OCI-LY3 (cell line): ENCODE measurements around the gene EFR3B.

ENCODE experiments used
- H2AFZ ChIP-seq: fragments of 200-600, 300-600 bp; shearing (Covaris generic); 2 replicates; pipeline ENCODE4 v1.6.0; 2014; ENCODE audit warnings: antibody characterized with exemption, low read depth, low read length
- H3K27ac ChIP-seq: fragments of 200-600, 300-600 bp; sonication (generic); 2 replicates; pipeline ENCODE4 v1.5.1; 2014; ENCODE audit warnings: mild to moderate bottlenecking, low read length, moderate library complexity, mixed read lengths
- H3K27me3 ChIP-seq: fragments of 200-600, 300-600 bp; sonication (generic); 2 replicates; pipeline ENCODE4 v1.6.1; 2014; ENCODE audit warnings: low read depth, low read length, mixed read lengths
- H3K36me3 ChIP-seq: fragments of 200-600, 300-600 bp; sonication (generic); replicated peaks from 2 replicates; pipeline ENCODE3; 2014; ENCODE audit warnings: low read depth, low read length, mixed read lengths
- H3K4me1 ChIP-seq: fragments of 300-600, 200-600 bp; sonication (generic); 2 replicates; pipeline ENCODE4 v1.6.1; 2014; ENCODE audit warnings: low read length, mixed read lengths
- H3K4me2 ChIP-seq: fragments of 200-600, 300-600 bp; sonication (generic); 2 replicates; pipeline ENCODE4 v1.6.1; 2014; ENCODE audit warnings: low read length, mixed read lengths
- H3K4me3 ChIP-seq: fragments of 300-600, 200-600 bp; sonication (generic); 2 replicates; pipeline ENCODE4 v1.5.1; 2014; ENCODE audit warnings: antibody characterized with exemption, mild to moderate bottlenecking, low read length, moderate library complexity
- H3K79me2 ChIP-seq: fragments of 300-600, 200-600 bp; shearing (Covaris generic); 2 replicates; pipeline ENCODE4 v1.6.1; 2014; ENCODE audit warnings: mild to moderate bottlenecking, low read length, mixed read lengths
- H3K9ac ChIP-seq: fragments of 300-600, 200-600 bp; shearing (Covaris generic); 2 replicates; pipeline ENCODE4 v1.6.0; 2014; ENCODE audit warnings: mild to moderate bottlenecking, low read length, moderate library complexity
- H3K9me3 ChIP-seq: fragments of 200-600, 300-600 bp; shearing (Covaris generic); 2 replicates; pipeline ENCODE4 v1.6.1; 2014; ENCODE audit warnings: low read length, mixed read lengths; ENCODE audit not compliant: insufficient read depth
- H4K20me1 ChIP-seq: fragments of 200-600, 300-600 bp; sonication (generic); 2 replicates; pipeline ENCODE4 v1.6.1; 2016; ENCODE audit warnings: low read length, mixed read lengths; ENCODE audit not compliant: insufficient read depth
- EZH2phosphoT487 ChIP-seq: fragments of 200-600 bp; shearing (Covaris generic); IDR thresholded peaks from 2 replicates; pipeline ENCODE4 v1.6.1; 2018; ENCODE audit warnings: antibody characterized with exemption, mixed run types, low read depth
- TF ChIP-seq, protein P1 (sequence below): fragments of 200-600, 300-600 bp; sonication (generic); IDR thresholded peaks from 2 replicates; pipeline ENCODE4 v1.5.1; 2014; ENCODE audit warnings: antibody characterized with exemption, low read length, low read depth

Gene EFR3B

DNA sequence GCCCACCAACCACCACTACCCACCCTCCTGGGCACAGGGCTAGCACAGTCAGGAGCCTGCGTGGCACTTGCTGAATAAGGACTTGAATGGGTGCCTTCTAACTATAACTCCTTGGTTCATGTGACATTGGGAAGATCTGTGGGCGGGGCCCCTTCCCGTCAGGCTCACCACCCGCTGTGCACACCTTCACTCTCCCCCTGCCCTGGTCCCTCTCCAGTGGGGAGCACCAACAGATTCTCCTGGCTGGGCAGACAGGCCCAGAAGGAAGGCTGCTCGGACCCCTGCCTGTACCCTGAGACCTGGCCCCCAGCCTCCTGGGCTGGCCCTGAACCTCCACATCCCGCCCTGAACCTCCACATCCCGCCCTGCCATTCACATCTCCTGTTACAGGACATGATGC, 159.9 kb downstream of the EFR3B start:
- TF ChIP-seq, protein P1, sequence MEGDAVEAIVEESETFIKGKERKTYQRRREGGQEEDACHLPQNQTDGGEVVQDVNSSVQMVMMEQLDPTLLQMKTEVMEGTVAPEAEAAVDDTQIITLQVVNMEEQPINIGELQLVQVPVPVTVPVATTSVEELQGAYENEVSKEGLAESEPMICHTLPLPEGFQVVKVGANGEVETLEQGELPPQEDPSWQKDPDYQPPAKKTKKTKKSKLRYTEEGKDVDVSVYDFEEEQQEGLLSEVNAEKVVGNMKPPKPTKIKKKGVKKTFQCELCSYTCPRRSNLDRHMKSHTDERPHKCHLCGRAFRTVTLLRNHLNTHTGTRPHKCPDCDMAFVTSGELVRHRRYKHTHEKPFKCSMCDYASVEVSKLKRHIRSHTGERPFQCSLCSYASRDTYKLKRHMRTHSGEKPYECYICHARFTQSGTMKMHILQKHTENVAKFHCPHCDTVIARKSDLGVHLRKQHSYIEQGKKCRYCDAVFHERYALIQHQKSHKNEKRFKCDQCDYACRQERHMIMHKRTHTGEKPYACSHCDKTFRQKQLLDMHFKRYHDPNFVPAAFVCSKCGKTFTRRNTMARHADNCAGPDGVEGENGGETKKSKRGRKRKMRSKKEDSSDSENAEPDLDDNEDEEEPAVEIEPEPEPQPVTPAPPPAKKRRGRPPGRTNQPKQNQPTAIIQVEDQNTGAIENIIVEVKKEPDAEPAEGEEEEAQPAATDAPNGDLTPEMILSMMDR = no peak
- no peak for TF ChIP-seq EZH2phosphoT487
- H3K9ac ChIP-seq = no peak overlapping the region
- no peak overlapping the region for H2AFZ ChIP-seq
- H3K4me2 ChIP-seq = no peak overlapping the region
- H3K27me3 ChIP-seq = peaks cover 40% of the 10 kb centered on the region
- H3K4me3 ChIP-seq = no peak overlapping the region
- peaks cover 9% of the 10 kb centered on the region for H3K4me1 ChIP-seq
- no peaks in the 10 kb centered on the region for H3K36me3 ChIP-seq
- no peaks in the 10 kb centered on the region for H3K9me3 ChIP-seq
- H3K27ac ChIP-seq = no peak overlapping the region
- H3K79me2 ChIP-seq = no peaks in the 10 kb centered on the region
- H4K20me1 ChIP-seq = no peaks in the 10 kb centered on the region

DNA sequence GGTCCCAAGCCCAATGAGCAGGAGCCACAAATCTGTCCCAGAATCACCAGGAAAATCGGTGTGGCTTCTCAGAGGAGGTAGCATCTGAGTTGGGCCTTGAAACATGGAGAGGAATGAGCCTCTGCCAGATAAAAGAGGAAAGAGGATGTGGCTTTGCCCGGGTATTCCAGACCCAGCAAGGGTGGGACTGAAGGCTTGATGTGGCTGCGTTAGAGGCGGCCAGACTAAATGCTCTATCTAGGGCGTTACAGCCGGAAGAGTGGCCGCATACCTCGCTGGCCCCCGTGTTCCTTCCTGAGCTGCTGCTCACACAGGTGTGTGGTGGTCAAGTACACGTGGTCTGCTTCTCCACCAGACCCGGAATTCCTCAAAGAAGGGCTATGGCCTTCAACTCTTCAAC, 160.4 kb downstream of the EFR3B start:
- H3K4me2 ChIP-seq = no peak overlapping the region
- peaks cover 14% of the 10 kb centered on the region for H3K4me1 ChIP-seq

DNA sequence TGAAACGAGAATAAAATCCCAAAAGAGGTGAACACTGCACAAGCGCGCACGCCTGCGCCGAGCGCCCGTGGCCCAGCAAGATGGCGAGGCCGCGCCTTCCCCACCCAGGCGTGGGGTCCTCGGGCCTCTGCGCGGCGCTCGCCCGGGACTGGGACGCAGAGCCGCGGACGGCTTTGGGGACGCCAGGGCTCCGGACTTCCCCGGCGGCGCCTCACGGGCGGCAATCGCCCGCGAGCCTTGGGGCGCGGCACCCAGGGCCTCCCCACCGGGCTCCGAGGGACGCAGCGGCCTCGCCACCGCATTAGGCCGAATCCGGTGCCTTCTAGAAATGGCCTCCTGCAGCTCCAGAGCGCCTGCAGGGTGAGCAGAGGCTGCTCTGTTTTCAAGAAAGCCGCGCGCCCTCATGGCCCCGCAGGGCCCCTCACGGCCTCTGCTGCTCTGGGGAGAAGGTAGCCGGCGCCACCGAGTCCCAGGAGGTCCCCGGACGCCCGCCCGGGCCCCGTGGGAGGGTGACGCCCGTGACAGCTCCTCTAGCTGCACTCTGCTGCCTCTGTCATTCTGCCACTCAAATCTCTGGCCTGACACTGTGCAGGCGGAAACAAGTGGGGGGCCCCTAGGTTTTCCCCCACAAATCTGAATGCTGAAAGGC, 162.4 kb downstream of the EFR3B start:
- H3K27ac ChIP-seq = no peak overlapping the region
- H3K9me3 ChIP-seq = no peaks in the 10 kb centered on the region
- H3K27me3 ChIP-seq = peaks cover 33% of the 10 kb centered on the region
- H3K4me2 ChIP-seq = peak overlapping the region; percentile 74
- TF ChIP-seq EZH2phosphoT487 = no peak
- TF ChIP-seq, protein P1 = no peak
- no peaks in the 10 kb centered on the region for H4K20me1 ChIP-seq
- H3K4me1 ChIP-seq = peaks cover 31% of the 10 kb centered on the region
- H3K79me2 ChIP-seq = no peaks in the 10 kb centered on the region
- H3K9ac ChIP-seq = peak overlapping the region; percentile 55
- peak overlapping the region; percentile 48 for H2AFZ ChIP-seq
- no peaks in the 10 kb centered on the region for H3K36me3 ChIP-seq
- H3K4me3 ChIP-seq = peak overlapping the region; percentile 76

More for the DNA sequence above, 160.4 kb downstream of the EFR3B start:
- no peak overlapping the region for H3K27ac ChIP-seq
- H3K36me3 ChIP-seq = no peaks in the 10 kb centered on the region
- H4K20me1 ChIP-seq = no peaks in the 10 kb centered on the region
- TF ChIP-seq EZH2phosphoT487 = no peak
- TF ChIP-seq, protein P1 = no peak
- H3K27me3 ChIP-seq = peaks cover 39% of the 10 kb centered on the region
- no peaks in the 10 kb centered on the region for H3K79me2 ChIP-seq
- no peak overlapping the region for H3K9ac ChIP-seq
- H3K9me3 ChIP-seq = no peaks in the 10 kb centered on the region
- no peak overlapping the region for H2AFZ ChIP-seq
- H3K4me3 ChIP-seq = no peak overlapping the region

DNA sequence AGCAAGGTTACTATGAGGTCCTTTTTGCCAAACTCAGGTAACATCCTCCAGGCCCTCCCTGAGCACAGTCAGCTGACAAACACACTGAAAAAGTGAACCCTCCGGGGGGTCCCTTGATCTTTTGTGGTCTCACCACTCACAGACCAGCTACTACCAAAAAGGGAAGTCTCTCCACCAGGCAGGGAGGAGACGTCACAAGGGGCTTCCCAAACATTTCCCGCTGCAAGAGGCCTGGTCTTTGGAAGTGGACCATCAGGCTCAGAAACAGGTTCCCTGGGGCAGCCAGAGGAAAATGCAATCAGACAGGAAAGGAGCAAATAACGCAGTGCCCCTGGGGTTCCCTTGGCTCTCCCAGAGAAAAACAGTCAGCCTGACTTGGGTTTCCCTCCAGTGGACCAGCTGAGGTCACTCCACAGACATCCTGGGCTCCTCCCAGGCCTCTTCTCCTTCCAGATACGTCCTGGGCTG, 165.2 kb downstream of the EFR3B start:
- no peak overlapping the region for H3K27ac ChIP-seq
- H3K9ac ChIP-seq = no peak overlapping the region
- peaks cover 50% of the 10 kb centered on the region for H3K4me1 ChIP-seq
- H3K36me3 ChIP-seq = no peaks in the 10 kb centered on the region
- no peaks in the 10 kb centered on the region for H3K9me3 ChIP-seq
- TF ChIP-seq, protein P1 = no peak
- TF ChIP-seq EZH2phosphoT487 = no peak
- no peak overlapping the region for H2AFZ ChIP-seq
- no peaks in the 10 kb centered on the region for H4K20me1 ChIP-seq
- H3K4me2 ChIP-seq = peak overlapping the region; percentile 82
- peak overlapping the region; percentile 39; the same call in 1 of the 2 replicates for H3K4me3 ChIP-seq
- H3K79me2 ChIP-seq = no peaks in the 10 kb centered on the region
- peaks cover 34% of the 10 kb centered on the region for H3K27me3 ChIP-seq
